HepG2 (cell line): ENCODE measurements around the gene BRCA2. TPM values are rescaled to one million over a fixed set of nuclear protein-coding genes. Genes with fewer than 3 reads are reported as not detected.

ENCODE experiments used
- ATAC-seq: fragments of 200-7000 bp; cut with Tn5 transposase; 3 replicates; pipeline ENCODE4 v1.9.1; 2020; ENCODE audit warnings: mild to moderate bottlenecking, moderate library complexity
- BruUV-seq: library from RNA; stranded (reverse); fragments of 400-500 nt; replicated peaks from 2 replicates; lab custom pipeline; 2021; lab: Mats Ljungman, UMichigan
- CTCF ChIA-PET: fragments of 300-600 bp; formaldehyde crosslinking; extraction: SDS; loops from one replicate; lab custom pipeline; 2021; ENCODE audit warnings: low total read pairs, inconsistent platforms, low intra/inter-chr PET ratio; lab: Yijun Ruan, JAX
- POLR2A ChIA-PET: fragments of 350-600 bp; sonication (Branson Sonifier 250); formaldehyde crosslinking; loops from one replicate; lab custom pipeline; 2020; ENCODE audit warnings: antibody characterized with exemption, inconsistent platforms; lab: Yijun Ruan, JAX
- DNase-seq: peaks from one replicate; pipeline ENCODE4 v3.0.0-alpha.2; 2015; ENCODE audit warnings: low spot score
- FAIRE-seq: peaks from 3 replicates; lab custom pipeline; 2011; peaks lifted over from hg19 to GRCh38; lab: Jason Lieb, UNC
- H2AFZ ChIP-seq: one replicate; pipeline ENCODE4 v1.6.1; 2011; ENCODE audit warnings: low read length, inconsistent platforms
- H3K27ac ChIP-seq: fragments of 300-600 bp; 3 replicates; pipeline ENCODE4 v1.8.0; 2011; ENCODE audit warnings: mixed run types, mild to moderate bottlenecking, mixed read lengths, low read length, inconsistent platforms; ENCODE audit not compliant: insufficient read depth; ENCODE audit errors: extremely low read length
- H3K27me3 ChIP-seq, 2 experiments: fragments of 200-600 bp in 1 of 2; 2 replicates in 1 of 2; 3 replicates in 1 of 2; pipeline versions ENCODE4 v1.6.0 to v1.8.0; 2011; ENCODE audit warnings: low read length in 2 of 2, mild to moderate bottlenecking in 2 of 2, moderate library complexity in 2 of 2, inconsistent platforms in 1 of 2; ENCODE audit not compliant: insufficient read depth in 2 of 2, control insufficient read depth in 1 of 2
- H3K36me3 ChIP-seq, 2 experiments: fragments of 200-600 bp in 1 of 2; replicated peaks in 1 of 2; 2 replicates in 1 of 2; 3 replicates in 1 of 2; pipeline versions ENCODE4 v1.5.1 to v1.8.0; 2011; ENCODE audit warnings: low read length in 2 of 2, inconsistent platforms in 1 of 2; ENCODE audit not compliant: insufficient read depth in 2 of 2, control insufficient read depth in 1 of 2
- H3K4me1 ChIP-seq: 2 replicates; pipeline ENCODE4 v1.5.1; 2012; ENCODE audit warnings: low read length, inconsistent platforms; ENCODE audit not compliant: insufficient read depth
- H3K4me2 ChIP-seq: 2 replicates; pipeline ENCODE4 v1.6.0; 2011; ENCODE audit warnings: low read depth, low read length, inconsistent platforms
- H3K4me3 ChIP-seq, 3 experiments: fragments of 200-600 bp in 1 of 3; sonication (generic), shearing (Covaris generic) in 1 of 3; replicated peaks in 1 of 3; 2 replicates each; pipeline ENCODE4 v1.5.1; 2011 to 2016; ENCODE audit warnings: low read length in 3 of 3, inconsistent platforms in 2 of 3, low read depth in 2 of 3, mild to moderate bottlenecking in 2 of 3, control low read depth in 1 of 3, mixed read lengths in 1 of 3; ENCODE audit not compliant: insufficient read depth in 1 of 3
- H3K79me2 ChIP-seq: one replicate; pipeline ENCODE4 v1.6.1; 2011; ENCODE audit warnings: low read length, inconsistent platforms; ENCODE audit not compliant: insufficient read depth
- H3K9ac ChIP-seq: 2 replicates; pipeline ENCODE4 v1.6.0; 2011; ENCODE audit warnings: mild to moderate bottlenecking, low read depth, low read length, inconsistent platforms; ENCODE audit not compliant: insufficient read depth
- H3K9me3 ChIP-seq: 2 replicates; pipeline ENCODE4 v1.5.1; 2012; ENCODE audit warnings: mild to moderate bottlenecking, low read length
- H4K20me1 ChIP-seq: 2 replicates; pipeline ENCODE4 v1.6.0; 2011; ENCODE audit warnings: inconsistent platforms, mild to moderate bottlenecking, low read length, moderate library complexity; ENCODE audit not compliant: insufficient read depth
- MAZ ChIP-seq, 2 experiments: sonication (generic) in 1 of 2; formaldehyde crosslinking in 1 of 2; IDR thresholded peaks; 2 replicates each; pipeline versions ENCODE4 v1.5.0 to v1.6.1; 2012 to 2020; ENCODE audit warnings: low read depth in 2 of 2, mild to moderate bottlenecking in 2 of 2, borderline replicate concordance in 1 of 2, improper control_type of control experiment in 1 of 2, low read length in 1 of 2, missing genetic modification reagents in 1 of 2, moderate library complexity in 1 of 2
- POLR2G ChIP-seq: fragments of 200-400 bp; formaldehyde crosslinking; IDR thresholded peaks from 2 replicates; pipeline ENCODE4 v1.6.1; 2018; ENCODE audit warnings: mild to moderate bottlenecking, low read depth, low read length, moderate library complexity
- SALL1 ChIP-seq: sonication (generic); formaldehyde crosslinking; IDR thresholded peaks from 2 replicates; pipeline ENCODE4 v1.8.0; 2022; ENCODE audit warnings: mild to moderate bottlenecking, missing genetic modification reagents
- TEAD3 ChIP-seq: optimal IDR thresholded peaks from 2 replicates; pipeline ENCODE3; 2016; ENCODE audit warnings: borderline replicate concordance
- ZNF33B ChIP-seq: sonication (generic); formaldehyde crosslinking; IDR thresholded peaks from 2 replicates; pipeline ENCODE4 v1.5.1; 2020; ENCODE audit warnings: mild to moderate bottlenecking, missing genetic modification reagents
- ZNF501 ChIP-seq: sonication (generic); formaldehyde crosslinking; IDR thresholded peaks from 2 replicates; pipeline ENCODE4 v1.5.1; 2020; ENCODE audit warnings: mild to moderate bottlenecking, moderate library complexity, missing genetic modification reagents
- WGBS: methylation state at CpG from one replicate; pipeline ENCODE4 v1.1.6; 2017; ENCODE audit warnings: low lambda C conversion rate; 5-methylcytosine and 5-hydroxymethylcytosine counted together
- in situ Hi-C: cut with HindIII; loops from 2 replicates; pipeline ENCODE4 v1.10.0; 2017; ENCODE audit warnings: low pct_unique_long_range_greater_than_20kb; ENCODE audit not compliant: extremely low pct_ligation_motif_present
- intact Hi-C: fragments of 100-400 bp; cut with micrococcal nuclease; formaldehyde crosslinking; loops from one replicate; pipeline ENCODE4 v1.10.0; 2022; ENCODE audit not compliant: unreplicated experiment
- polyA plus RNA-seq, 8 experiments: library from polyadenylated mRNA; depleted of rRNA in 3 of 8; stranded (reverse) in 7 of 8; unstranded in 1 of 8; fragments of >200 nt; fragmentation: Illumina TruSeq in 4 of 8; extraction: Trizol in 4 of 8; gene quantifications; 2 replicates each; pipeline versions ENCODE4 v1.2.1 to v1.2.3, GENCODE V29; 2011 to 2016; ENCODE audit warnings: low read depth in 4 of 8, missing spikeins in 1 of 8, mixed read lengths in 1 of 8; ENCODE audit not compliant: insufficient read depth in 1 of 8
- total RNA-seq, 5 experiments: library from RNA; depleted of rRNA; stranded (reverse); fragments of >200 nt; fragmentation: Illumina TruSeq; extraction: Trizol; gene quantifications; 2 replicates each; pipeline ENCODE4 v1.2.3, GENCODE V29; 2016; ENCODE audit warnings: low read depth in 1 of 5
- TF ChIP-seq, protein P1 (sequence below): sonication (generic); formaldehyde crosslinking; IDR thresholded peaks from 2 replicates; pipeline ENCODE4 v1.8.0; 2022; ENCODE audit warnings: low read depth, missing genetic modification reagents
- TF ChIP-seq, protein P2 (sequence below): sonication (generic); formaldehyde crosslinking; IDR thresholded peaks from 2 replicates; pipeline ENCODE4 v1.4.0; 2020; ENCODE audit warnings: missing genetic modification reagents, mild to moderate bottlenecking, borderline replicate concordance
- TF ChIP-seq, protein P3 (sequence below): sonication (generic); formaldehyde crosslinking; IDR thresholded peaks from 2 replicates; pipeline ENCODE4 v1.4.0; 2020; ENCODE audit warnings: mild to moderate bottlenecking, missing genetic modification reagents, borderline replicate concordance
- TF ChIP-seq, protein P4 (sequence below): sonication (generic); formaldehyde crosslinking; IDR thresholded peaks from 2 replicates; pipeline ENCODE4 v1.4.0; 2020; ENCODE audit warnings: missing genetic modification reagents

Gene BRCA2
- total and polyA plus RNA-seq, 2 of the 13 experiments (the other 11 are each of a cell fraction or from before 2014, with no cell fraction given): 3.1 to 24.6 TPM

DNA sequence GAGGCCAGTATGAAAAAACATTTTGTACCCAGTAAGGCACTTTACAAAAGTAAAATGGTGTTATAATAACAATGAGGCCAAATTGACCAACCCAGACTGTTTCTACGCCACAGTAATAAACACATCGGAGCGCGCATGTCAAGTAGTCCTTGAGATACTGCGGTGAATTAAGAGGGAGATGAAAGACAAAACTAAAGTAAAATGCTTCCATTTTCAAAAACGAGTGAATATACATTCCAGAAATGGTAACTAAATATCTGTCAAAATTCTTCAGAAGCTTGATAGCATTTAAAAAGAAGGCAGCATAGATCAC is 93.6 kb downstream of the BRCA2 start (continued):
- TF ChIP-seq ZNF33B (CRISPR knock-in tag): no peak
- TF ChIP-seq, protein P1, sequence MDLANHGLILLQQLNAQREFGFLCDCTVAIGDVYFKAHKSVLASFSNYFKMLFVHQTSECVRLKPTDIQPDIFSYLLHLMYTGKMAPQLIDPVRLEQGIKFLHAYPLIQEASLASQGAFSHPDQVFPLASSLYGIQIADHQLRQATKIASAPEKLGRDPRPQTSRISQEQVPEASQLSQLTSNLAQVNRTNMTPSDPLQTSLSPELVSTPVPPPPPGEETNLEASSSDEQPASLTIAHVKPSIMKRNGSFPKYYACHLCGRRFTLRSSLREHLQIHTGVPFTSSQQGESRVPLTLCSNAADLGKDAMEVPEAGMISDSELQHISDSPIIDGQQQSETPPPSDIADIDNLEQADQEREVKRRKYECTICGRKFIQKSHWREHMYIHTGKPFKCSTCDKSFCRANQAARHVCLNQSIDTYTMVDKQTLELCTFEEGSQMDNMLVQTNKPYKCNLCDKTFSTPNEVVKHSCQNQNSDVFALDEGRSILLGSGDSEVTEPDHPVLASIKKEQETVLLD (CRISPR knock-in tag): no peak
- no peak for TF ChIP-seq MAZ (IDR thresholded peaks at IDR 0.05; ENCODE audit: borderline replicate concordance, low read depth, low read length)
- no peak for TF ChIP-seq MAZ (CRISPR knock-in tag; IDR thresholded peaks at IDR 0.05; ENCODE audit: low read depth)
- TF ChIP-seq, protein P2, sequence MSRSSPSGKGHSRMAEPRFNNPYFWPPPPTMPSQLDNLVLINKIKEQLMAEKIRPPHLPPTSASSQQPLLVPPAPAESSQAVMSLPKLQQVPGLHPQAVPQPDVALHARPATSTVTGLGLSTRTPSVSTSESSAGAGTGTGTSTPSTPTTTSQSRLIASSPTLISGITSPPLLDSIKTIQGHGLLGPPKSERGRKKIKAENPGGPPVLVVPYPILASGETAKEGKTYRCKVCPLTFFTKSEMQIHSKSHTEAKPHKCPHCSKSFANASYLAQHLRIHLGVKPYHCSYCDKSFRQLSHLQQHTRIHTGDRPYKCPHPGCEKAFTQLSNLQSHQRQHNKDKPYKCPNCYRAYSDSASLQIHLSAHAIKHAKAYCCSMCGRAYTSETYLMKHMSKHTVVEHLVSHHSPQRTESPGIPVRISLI (CRISPR knock-in tag): no peak
- TF ChIP-seq, all 625 proteins: peak for 0

DNA sequence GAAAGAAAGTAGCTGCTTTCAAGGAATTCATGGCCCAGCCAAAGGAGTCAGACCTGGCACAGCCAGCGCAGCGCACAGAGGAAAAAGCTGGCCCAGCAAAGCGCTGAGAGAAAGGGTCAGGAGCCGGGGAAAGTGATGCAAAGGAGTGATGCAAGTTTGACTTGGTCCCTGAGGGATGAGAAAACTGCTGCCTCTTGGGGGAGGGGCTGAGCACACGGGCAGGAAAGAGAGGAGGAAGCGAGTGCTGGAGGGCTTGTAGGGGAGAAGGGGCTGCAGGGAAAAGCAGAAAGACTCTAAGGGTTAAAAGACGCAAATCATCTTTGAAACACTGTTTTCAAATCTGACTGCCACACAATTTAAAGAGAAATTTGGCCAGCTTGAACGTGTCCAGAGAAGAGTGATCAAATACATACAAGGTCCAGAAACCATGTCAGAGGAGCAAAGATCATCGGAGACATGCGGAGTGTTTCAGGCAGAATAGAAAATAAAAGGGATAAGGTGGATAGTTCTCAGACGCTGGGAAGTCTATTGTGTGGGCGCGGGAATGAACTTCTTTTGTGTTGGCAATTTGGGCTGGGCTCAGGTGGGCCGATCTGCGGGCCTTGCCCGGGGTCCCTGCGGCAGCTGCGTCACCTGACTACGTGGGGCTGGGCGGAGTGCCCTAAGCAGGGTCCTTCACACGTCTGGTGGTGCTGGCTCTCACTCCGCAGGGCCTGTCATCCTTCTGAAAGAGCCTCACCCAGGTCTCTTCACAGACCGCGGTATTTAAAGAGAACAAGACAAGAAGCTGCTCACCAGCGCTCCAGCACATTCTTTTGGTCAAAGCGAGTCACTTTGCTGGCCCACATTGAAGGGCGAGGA is 94.5 kb downstream of the BRCA2 start:
- FAIRE-seq (no peak), ATAC-seq (peak; percentile 80), DNase-seq (no peak)
- H3K9me3 ChIP-seq: no peaks in the 10 kb centered on the region
- peak overlapping the region in 1 of 3 experiments; percentile 15; a peak in 1 of 6 replicates for H3K4me3 ChIP-seq
- CTCF ChIA-PET: no interaction called here
- H3K36me3 ChIP-seq: peaks cover 0 to 4% of the 10 kb centered on the region in 2 experiments; a peak in 2 of 5 replicates
- no peak overlapping the region for H3K9ac ChIP-seq
- peaks cover 26% of the 10 kb centered on the region for H3K4me1 ChIP-seq
- in situ Hi-C loops (no loop called here), intact Hi-C loops (no loop called here)
- no peak overlapping the region for H2AFZ ChIP-seq
- POLR2A ChIA-PET: interaction anchor here (1.3 kb wide), 1 partner anchor 18 kb away, joined by 3 read pairs; the partner anchor contains the start of gene N4BP2L1
- H3K27me3 ChIP-seq: no peaks in the 10 kb centered on the region
- H4K20me1 ChIP-seq: no peaks in the 10 kb centered on the region
- peak overlapping the region; percentile 56 for H3K27ac ChIP-seq
- no TSS peak for BruUV-seq
- H3K4me2 ChIP-seq: peak overlapping the region; percentile 48
- no peaks in the 10 kb centered on the region for H3K79me2 ChIP-seq
- 71% methylated on average over 22 of the region's 27 CpGs for WGBS
- TF ChIP-seq TEAD3 (CRISPR knock-in tag): peak; percentile 5
- TF ChIP-seq, protein P3, sequence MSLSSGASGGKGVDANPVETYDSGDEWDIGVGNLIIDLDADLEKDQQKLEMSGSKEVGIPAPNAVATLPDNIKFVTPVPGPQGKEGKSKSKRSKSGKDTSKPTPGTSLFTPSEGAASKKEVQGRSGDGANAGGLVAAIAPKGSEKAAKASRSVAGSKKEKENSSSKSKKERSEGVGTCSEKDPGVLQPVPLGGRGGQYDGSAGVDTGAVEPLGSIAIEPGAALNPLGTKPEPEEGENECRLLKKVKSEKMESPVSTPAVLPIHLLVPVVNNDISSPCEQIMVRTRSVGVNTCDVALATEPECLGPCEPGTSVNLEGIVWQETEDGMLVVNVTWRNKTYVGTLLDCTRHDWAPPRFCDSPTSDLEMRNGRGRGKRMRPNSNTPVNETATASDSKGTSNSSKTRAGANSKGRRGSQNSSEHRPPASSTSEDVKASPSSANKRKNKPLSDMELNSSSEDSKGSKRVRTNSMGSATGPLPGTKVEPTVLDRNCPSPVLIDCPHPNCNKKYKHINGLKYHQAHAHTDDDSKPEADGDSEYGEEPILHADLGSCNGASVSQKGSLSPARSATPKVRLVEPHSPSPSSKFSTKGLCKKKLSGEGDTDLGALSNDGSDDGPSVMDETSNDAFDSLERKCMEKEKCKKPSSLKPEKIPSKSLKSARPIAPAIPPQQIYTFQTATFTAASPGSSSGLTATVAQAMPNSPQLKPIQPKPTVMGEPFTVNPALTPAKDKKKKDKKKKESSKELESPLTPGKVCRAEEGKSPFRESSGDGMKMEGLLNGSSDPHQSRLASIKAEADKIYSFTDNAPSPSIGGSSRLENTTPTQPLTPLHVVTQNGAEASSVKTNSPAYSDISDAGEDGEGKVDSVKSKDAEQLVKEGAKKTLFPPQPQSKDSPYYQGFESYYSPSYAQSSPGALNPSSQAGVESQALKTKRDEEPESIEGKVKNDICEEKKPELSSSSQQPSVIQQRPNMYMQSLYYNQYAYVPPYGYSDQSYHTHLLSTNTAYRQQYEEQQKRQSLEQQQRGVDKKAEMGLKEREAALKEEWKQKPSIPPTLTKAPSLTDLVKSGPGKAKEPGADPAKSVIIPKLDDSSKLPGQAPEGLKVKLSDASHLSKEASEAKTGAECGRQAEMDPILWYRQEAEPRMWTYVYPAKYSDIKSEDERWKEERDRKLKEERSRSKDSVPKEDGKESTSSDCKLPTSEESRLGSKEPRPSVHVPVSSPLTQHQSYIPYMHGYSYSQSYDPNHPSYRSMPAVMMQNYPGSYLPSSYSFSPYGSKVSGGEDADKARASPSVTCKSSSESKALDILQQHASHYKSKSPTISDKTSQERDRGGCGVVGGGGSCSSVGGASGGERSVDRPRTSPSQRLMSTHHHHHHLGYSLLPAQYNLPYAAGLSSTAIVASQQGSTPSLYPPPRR: no peak
- TF ChIP-seq, protein P4, sequence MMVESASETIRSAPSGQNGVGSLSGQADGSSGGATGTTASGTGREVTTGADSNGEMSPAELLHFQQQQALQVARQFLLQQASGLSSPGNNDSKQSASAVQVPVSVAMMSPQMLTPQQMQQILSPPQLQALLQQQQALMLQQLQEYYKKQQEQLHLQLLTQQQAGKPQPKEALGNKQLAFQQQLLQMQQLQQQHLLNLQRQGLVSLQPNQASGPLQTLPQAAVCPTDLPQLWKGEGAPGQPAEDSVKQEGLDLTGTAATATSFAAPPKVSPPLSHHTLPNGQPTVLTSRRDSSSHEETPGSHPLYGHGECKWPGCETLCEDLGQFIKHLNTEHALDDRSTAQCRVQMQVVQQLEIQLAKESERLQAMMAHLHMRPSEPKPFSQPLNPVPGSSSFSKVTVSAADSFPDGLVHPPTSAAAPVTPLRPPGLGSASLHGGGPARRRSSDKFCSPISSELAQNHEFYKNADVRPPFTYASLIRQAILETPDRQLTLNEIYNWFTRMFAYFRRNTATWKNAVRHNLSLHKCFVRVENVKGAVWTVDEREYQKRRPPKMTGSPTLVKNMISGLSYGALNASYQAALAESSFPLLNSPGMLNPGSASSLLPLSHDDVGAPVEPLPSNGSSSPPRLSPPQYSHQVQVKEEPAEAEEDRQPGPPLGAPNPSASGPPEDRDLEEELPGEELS (CRISPR knock-in tag): no peak
- 0 out of 2 replicates have a peak, but pooled peaks have one; percentile 18 for TF ChIP-seq SALL1 (CRISPR knock-in tag)
- TF ChIP-seq ZNF501 (CRISPR knock-in tag): peak; percentile 53; the same call in 1 of the 2 replicates
- TF ChIP-seq POLR2G: no peak
